ENCODE results near the gene CBR1.

GRCh38 chr21:36072453-36073162 lies 2.8 kb downstream of the CBR1 start:
- TF ChIP-seq, protein P1, sequence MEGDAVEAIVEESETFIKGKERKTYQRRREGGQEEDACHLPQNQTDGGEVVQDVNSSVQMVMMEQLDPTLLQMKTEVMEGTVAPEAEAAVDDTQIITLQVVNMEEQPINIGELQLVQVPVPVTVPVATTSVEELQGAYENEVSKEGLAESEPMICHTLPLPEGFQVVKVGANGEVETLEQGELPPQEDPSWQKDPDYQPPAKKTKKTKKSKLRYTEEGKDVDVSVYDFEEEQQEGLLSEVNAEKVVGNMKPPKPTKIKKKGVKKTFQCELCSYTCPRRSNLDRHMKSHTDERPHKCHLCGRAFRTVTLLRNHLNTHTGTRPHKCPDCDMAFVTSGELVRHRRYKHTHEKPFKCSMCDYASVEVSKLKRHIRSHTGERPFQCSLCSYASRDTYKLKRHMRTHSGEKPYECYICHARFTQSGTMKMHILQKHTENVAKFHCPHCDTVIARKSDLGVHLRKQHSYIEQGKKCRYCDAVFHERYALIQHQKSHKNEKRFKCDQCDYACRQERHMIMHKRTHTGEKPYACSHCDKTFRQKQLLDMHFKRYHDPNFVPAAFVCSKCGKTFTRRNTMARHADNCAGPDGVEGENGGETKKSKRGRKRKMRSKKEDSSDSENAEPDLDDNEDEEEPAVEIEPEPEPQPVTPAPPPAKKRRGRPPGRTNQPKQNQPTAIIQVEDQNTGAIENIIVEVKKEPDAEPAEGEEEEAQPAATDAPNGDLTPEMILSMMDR (IDR thresholded peaks at IDR 0.05): no peak
- TF ChIP-seq EP300 (IDR thresholded peaks at IDR 0.05) (no peak), POLR2A (IDR thresholded peaks at IDR 0.05) (no peak)

Data from stomach (tissue), 4 donors.